GM03348 (cell line): Measurements from ENCODE around the gene CEP112.
"Not testable (repeated sequence)": the region's sequence is repeated elsewhere in the genome, so short reads cannot be mapped to it uniquely, and the experiment has no call there.

Experiments used
- DNase-seq: peaks from one replicate; pipeline ENCODE4 v3.0.0; 2012; ENCODE audit warnings: low spot score

The CEP112 gene

DNA sequence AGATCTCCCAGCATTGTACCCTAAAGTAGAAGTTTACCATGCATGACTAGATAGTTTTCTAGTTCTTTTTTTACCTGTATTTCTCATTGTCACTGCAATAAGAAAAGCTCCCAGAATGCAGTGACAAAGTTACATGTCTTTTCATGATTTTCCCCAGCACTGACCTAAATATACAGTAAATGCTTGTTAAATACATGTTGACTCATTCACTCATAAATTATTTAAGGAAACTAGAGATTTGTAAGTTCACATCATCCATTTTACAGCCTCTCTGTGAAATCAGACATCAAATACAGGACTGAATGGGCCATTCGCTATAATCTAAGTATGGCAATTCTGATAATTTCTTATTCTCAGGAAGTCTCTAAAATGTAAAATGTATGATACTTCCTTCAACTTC lies 371.6 kb downstream of the CEP112 start:
- DNase-seq: no peak

DNA sequence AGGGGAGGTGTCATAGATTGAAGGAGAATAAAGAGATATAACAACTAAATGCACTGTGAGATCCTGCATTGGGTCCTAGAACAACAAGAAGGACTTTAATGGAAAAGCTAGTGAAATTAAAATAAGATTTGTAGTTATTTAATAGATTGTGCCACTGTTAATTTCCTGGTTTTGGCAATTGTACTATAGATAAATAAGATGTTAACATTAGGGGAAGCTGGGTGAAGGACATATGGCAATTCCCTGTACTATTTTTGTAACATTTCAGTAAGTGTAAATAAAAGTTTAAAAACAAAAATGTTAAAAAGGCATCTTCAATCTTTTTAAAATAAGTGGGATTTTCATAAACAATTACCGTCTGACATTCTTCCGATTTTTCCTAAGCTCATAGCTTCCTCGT lies 372.1 kb downstream of the CEP112 start:
- DNase-seq: no peak

DNA sequence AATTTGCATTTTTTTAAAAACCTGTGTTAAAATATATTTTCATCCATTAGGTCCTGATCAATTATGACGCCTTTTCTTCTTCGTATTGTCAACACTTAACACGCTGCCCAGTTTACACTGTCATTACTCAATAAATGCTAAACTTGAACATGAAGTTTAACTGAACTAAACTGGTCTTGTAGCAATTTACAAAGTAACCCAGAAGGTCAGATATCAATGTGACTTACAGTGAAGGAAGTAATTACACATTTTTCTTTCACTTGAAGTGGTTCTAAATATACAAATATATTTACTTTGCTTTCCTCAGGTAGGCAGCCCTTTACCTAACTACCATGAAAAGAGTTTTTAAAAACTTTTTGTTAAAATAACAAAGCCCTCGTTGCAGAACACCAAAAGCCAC lies 374.0 kb downstream of the CEP112 start:
- DNase-seq: no peak

DNA sequence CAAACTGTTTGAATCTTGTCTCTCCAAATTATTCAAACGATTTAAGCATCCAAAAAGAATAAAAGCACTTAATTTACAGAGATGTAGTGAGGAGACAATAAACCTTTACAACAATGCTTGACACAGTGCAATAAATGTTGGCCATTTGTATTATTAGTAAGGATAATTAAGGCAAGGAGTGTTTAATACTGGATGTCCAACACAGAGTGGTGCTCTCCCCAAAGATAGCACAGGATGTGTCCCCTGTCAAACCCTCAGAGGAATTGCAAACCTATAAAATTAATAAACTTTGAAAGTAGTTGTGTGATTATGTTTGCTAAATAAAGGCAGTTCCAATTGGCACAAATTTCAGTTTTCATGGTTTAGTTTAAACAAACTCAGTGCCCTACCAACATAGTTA lies 377.5 kb downstream of the CEP112 start:
- DNase-seq: no peak

DNA sequence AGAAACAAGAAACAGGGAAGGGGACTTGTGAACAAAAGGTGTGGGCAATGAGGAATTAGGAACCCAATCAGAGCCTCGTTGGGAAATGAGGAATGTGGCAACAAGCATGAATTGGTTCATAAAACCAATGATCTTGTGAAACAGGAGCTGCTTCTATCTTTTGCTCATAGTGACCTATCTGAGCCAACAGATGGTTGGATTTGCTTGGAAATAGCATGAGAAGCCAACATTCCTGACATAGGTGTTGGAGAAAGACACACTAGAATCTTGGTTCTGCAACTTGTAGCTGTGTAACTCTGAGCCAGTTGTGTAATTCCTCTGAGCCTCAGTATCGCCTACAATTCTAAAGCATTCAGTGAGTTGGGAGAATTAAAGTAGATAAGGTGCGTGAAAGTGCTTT lies 378.6 kb downstream of the CEP112 start:
- DNase-seq: peak; percentile 11

DNA sequence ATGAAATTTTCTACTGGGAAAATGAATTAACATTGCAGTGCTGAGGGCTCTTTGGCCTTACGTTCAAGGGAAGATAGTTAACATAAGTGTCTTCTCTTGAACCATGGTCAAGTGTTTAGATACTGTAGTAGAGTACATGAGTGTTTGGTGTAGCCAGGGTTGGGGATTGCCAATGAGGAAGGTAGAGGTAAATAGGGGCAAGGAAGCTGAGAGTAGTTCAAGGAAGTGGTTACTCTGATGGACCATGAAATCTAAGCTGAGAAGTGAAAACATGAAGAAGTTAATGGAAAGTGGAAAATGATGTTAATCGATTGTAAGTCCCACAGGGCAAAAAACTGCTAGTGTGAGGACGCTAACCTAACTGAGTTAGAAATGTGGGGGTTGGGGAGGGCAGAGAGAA lies 380.9 kb downstream of the CEP112 start:
- DNase-seq: no peak

DNA sequence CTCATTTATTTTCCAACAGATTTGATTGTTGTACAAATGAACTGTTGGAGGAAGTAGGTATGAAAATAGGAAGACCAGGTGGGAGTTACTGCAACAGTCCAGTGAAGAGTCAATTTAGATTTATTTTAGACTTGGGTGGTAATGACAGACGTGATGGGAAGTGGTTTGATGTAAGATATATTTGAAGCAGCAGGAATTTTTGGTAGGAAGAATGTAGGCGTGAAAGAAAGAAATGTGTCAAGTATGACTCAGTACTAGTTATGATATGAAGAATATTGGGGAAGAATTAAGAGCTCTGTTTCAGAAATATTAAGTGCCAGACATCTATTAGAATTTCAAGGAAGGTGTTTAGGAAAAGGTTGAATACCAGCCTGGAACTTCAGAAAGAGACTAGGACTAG lies 382.6 kb downstream of the CEP112 start:
- DNase-seq: no peak

DNA sequence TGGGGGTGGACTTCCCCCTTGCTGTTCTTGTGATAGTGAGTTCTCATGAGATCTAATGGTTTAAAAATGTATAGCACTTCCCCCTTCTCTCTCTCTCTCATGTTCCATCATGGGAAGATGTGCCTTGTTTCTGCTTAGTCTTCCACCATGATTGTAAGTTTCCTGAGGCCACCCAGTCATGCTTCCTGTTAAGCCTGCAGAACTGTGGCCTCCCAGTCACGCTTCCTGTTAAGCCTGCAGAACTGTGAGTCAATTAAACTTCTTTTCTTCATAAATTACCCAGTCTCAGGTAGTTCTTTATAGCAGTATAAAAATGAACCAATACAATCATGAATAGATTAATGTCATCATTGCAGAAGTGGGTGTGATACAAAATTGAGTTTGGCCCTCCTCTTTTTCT lies 383.4 kb downstream of the CEP112 start:
- not testable (repeated sequence) for DNase-seq

DNA sequence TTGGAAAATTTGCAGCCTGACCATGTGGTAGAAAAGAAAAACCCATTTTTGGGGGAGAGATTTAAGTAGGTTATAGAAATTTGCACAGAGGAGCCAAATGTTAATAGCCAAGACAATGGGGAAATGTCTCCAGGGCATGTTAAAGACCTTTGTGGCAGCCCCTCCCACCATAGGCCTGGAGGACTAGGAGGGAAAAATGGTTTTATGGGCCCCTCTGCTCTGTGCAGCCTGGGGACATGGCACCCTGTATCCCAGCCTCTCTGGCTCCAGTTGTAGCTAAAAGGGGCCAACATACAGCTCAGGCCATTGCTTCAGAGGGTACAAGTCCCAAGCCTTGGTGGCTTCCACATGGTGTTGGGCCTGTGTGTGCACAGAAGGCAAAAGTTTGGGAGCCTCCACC lies 384.6 kb downstream of the CEP112 start:
- no peak for DNase-seq

DNA sequence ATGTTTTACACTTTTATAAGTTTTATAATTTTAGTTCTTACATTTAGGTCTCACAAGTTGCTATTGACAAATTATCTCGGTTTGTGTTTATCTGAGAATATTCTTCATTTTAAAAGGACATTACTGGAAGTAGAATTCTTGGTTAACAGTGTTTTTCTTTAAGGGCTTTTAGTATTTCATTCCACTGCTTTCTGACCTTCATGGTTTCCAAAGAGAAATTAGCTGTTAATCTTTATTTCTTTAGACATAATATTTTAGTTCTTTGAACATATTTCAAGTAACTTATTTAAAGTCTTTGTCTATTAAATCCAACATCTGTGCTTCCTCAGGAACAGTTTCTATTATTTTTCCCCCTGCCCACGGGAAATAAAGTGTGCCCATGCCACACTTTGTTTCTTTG lies 390.4 kb downstream of the CEP112 start:
- DNase-seq: no peak

DNA sequence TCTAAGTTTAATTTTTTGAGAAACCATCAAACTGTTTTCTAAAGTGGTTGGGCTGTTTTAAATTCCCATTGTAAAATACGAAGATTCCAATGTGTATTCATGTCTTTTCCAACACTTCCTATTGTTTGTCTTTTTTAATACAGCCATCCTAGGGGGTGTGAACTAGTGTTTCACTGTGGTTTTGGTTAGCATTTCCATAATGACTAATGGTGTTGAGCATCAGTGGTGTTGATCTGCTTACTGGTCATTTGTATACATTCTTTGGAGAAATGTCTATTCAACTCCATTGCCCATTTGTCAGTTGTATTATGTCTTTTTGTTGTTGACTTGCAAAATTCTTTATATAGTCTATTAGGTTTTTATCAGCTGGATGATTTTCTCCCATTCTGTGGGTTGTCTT lies 391.3 kb downstream of the CEP112 start:
- no peak for DNase-seq

DNA sequence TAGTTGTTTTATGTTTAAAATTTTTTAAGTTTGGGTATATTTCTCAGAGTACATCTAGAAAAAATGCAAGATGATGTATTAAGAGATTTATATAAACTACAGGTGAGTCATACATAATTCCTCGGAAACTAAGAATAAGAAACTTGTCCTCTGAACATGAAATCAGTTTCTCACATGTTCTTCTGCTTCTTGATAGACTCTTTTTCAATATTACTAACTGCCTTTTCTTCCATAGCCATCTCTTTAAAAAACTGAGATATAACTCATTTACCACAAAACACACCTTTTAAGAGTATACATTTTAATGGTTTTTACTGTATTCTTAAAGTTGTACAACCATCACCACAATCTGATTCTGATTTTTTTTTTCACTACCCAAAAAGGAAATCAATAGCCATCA lies 392.1 kb downstream of the CEP112 start:
- no peak for DNase-seq

DNA sequence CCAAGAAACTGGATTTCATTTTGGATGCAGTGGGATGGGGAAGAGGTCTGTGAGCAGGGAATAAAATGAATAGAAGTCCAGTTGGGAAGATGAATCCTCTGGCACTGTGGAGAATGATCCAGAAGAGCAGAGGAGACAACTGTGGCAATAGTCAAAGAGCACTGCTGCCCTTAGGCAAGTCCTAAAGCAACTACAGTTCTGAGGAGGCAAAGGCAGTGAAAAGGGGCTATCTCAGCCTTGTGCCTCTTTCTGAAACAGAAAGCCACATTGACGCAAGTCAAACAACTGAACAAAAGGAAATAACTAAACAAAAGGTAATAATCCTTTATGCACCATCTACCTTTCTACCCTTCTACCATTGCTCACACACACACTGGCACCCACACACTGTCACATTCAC lies 392.5 kb downstream of the CEP112 start:
- no peak for DNase-seq

DNA sequence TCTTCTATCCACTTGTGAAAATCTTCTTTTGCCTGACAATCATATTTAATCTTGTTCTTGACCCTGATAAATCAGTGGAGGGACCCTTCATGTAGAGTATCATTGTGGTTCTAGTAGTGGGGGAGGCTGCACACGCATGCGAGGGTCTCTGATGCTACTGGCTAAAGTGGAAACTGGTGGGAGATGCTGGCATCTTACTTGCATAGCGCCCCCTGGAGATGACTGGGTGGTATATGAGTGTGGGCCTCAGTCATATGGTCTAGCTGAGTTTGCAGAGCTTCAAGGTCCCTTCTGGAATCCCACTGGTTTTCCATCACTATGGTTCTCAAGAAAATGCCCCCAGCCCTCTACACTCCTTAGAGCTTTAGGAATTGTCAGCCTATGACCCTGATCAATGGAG lies 394.1 kb downstream of the CEP112 start:
- no peak for DNase-seq

DNA sequence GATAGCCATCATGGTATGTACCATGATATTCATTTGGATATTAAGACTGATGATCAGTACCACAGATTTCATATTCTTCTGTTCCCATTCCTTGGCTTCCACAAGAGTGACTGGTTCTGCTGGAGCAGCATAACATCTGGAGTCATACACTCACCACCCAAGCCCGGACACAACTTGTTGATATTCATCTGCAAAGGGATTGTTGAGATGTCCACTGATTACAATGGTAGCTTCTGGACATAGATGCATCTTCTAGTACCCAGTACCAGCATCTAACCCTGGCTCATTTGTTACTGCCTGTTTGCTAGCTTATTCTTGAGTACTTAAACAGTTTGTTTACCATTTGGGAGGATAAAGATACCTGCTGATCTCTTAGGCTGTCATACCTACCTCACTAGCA lies 394.8 kb downstream of the CEP112 start:
- no peak for DNase-seq

DNA sequence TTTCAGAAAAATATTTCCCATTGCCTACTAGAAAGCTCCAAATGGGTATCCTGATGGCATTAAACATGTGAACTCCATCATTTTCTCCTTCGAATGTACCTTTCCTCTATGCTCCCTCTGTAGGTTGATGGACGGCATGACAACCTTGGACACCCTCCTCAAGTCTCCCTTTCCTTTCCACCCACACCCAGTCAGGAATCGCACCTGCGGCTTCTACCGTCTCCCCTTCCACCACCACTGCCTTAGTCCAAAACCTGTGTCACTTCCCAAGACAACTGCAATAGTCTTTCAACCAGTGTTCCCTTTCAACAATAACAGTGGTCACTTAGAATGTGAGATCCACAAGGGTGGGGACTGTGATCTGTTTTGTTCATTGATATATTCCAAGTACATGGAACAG lies 397.4 kb downstream of the CEP112 start:
- DNase-seq: peak; percentile 13

DNA sequence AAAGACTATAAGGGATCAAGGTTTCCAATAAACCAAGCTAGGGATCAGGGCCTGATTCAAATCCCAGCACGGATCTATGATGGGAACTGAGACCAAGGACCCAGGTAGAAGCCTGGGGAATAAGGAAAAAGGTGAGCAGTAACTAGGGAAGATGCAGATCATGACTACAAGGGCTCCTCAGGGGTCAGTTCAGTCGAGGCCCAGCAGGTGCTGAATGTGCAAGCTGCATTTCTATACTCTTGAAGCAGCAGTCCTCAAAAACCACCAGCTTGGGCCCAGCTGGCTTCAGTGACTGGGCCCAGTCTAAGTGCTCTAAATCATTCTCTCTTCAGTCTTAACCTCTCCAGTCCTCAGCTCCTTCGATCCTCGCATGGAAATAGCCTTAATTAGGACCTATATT lies 401.7 kb downstream of the CEP112 start:
- DNase-seq: no peak

DNA sequence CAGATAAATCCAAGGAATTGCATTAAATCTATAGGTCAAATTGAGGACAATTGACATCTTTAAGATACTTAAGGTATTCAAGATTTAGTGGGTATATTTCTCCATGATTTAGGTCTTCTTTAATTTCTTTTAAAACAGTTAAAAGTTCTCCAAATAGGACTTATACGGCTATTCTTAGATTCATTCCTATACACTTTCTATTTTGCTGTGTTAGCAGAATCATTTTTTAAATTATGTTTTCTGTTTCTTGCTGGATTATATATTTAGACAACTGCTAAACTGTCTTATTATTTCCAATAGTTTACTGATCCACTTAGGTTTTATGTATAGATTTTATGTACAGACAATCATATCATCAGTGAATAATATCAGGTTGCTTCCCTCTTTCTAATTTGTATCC lies 404.4 kb downstream of the CEP112 start:
- no peak for DNase-seq

DNA sequence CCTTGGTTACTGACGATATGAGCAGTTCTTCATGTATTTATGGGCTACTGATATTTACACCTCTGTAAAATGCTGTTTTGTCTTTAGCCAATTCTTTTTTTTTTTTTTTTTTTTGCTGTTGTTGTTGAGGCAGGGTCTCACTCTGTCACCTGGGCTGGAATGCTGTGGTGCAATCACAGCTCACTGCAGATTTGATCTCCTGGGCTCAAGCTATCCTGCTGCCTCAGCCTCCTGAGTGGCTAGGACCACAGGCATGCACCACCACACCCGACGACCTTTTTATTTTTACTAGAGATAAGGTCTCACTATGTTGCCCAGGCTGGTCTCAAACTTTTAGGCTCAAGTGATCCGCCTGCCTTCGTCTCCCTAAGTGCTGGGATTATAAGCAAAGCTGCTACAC lies 405.5 kb downstream of the CEP112 start:
- no peak for DNase-seq

DNA sequence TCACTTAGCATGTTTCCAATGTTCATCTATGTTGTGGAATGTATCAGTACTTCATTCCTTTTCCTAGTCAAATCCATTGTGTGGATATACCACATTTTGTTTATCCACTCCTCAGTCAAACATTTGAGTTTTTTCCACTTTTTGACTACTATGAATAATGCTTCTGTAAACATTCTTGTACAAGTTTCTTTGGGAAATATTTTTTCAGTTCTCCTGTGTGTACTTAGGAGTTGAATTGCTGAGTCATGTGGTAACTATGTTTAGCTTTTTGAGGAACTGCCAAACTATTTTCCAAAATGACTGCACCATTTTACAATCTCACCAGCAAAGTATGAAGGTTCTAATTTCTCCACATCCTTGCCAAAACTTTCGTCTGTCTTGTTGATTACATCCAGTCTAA lies 406.8 kb downstream of the CEP112 start:
- peak; percentile 36 for DNase-seq

DNA sequence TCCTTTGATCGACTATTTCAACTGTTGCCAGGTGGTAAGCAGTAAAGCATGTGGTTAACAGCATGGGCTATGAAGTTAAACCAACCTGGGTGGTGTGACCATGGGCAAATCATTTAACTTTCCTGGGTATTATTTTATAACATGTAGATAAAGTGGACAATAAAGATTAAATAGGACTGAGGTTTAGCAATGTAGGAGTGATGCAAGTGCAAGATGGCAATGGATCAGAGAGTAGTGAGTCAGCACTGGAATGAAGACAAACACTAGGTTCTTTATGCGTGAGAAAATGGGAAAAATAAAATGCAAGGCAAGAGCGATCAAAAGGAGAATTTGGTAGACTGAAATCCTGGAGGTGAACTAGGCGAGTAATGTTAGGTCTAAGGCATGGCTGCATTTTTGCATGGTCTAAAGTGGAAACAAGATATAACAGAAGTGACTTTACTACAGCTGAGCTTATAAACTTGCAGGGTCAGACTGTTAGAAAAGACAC lies 408.0 kb downstream of the CEP112 start:
- DNase-seq: peak; percentile 45

DNA sequence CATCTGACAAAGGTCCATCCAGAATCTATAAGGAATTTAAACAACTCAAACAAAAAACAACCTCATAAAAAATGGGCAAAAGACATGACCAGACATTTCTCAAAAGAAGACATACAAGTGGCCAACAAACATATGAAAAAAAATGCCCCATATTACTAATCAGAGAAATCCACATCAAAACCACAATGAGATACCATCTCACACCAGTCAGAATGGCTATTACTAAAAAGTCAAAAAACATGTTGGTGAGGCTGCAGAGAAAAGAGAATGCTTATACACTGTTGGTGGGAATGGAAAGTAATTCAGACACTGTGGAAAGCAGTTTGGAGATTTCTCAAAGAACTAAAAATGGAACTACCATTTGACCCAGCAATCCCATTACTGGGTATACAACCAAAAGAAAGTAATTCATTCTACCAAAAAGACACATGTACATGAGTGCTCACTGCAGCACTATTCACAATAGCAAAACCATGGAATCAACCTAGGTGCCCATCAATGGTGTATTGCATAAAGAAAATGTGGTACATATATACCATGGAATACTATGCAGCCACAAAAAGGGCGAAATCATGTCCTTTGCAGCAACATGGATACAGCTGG lies 409.7 kb downstream of the CEP112 start:
- DNase-seq: not testable (repeated sequence)

DNA sequence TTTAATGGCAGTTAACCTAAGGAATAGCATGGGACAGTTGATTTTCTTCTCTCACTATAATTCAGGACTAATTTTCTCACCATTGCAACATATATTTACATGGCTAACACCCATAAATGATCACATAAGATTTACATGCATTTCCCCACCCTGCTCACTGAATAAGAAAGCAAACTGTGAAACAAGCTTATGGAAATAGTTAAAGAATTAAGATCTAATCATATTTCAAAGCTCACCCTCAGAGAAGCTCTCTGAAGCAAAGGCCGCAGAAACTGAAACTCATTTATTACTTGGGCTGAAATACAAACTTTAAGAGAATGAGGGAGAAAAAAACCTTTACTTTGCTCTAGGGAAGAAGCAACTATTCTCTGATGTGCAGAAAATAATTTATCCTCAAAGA lies 411.8 kb downstream of the CEP112 start:
- DNase-seq: no peak

DNA sequence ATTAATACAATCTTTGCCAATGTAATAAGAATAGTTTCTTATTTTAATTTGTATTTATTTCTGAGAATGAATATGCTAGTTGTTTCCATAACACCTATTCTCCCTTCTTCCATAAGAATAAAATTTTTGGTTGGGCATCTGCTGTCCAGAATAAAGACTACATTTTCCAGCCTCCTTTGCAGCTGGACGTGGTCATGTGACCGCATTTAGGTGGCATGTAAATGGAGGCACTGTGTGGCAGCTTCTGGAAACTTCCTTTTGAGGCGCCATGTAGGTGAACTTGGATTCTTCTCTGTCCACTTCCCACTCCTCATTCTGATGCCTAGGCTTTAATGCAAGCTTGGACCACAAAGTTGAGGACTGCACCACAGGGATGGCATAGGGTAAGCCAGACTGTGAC lies 415.0 kb downstream of the CEP112 start:
- DNase-seq: no peak

DNA sequence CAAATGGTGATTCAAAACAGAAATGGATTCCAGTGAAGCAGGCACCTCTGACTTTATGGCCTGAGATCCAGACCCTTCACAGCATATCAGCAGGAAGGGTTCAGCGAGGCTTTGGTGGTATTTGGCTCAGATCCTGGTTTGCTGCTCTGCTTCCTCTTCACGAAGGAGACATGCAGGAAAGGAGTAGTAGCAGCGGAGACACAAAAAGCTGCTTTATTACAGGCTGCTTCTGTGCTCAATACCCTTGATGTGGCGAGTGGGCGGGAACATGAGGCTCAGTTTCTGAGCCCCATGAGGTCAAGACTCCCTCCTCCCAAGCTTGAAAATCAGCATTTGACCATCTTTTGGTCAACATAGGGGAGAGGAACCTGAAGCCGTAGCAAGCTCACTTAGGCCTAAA lies 417.1 kb downstream of the CEP112 start:
- no peak for DNase-seq
